Measurements from ENCODE around the gene TRHDE. TPM values are rescaled to one million over a fixed set of nuclear protein-coding genes. Genes with fewer than 3 reads are reported as not detected.
A peak's percentile ranks its signal among the peaks of the same experiment; 100 is the strongest.

Gene TRHDE
- total RNA-seq, 1 donor from 2014 or later: 26.9 TPM

GRCh38 chr12:72673853-72674252, 401.7 kb downstream of the TRHDE start:
- H3K4me3 ChIP-seq (ENCODE audit: low read depth, low read length): no peak overlapping the region
- DNase-seq (ENCODE audit: low read depth): no peak
- no peak for TF ChIP-seq CTCF (conservative IDR thresholded peaks at IDR 0.05; ENCODE audit: low read depth, low read length)

GRCh38 chr12:72676556-72676955, 404.4 kb downstream of the TRHDE start:
- no peak for TF ChIP-seq CTCF (conservative IDR thresholded peaks at IDR 0.05; ENCODE audit: low read depth, low read length)
- no peak overlapping the region for H3K4me3 ChIP-seq (ENCODE audit: low read depth, low read length)
- DNase-seq (ENCODE audit: low read depth): no peak

- H3K4me3 ChIP-seq (ENCODE audit: low read depth, low read length): no peak overlapping the region
- TF ChIP-seq CTCF (conservative IDR thresholded peaks at IDR 0.05; ENCODE audit: low read depth, low read length): no peak
- DNase-seq (ENCODE audit: low read depth): peak; percentile 26
Measured at GRCh38 chr12:72677139-72677538, 405.0 kb downstream of the TRHDE start.

GRCh38 chr12:72677846-72678245, 405.7 kb downstream of the TRHDE start:
- no peak overlapping the region for H3K4me3 ChIP-seq (ENCODE audit: low read depth, low read length)
- no peak for DNase-seq (ENCODE audit: low read depth)
- TF ChIP-seq CTCF (conservative IDR thresholded peaks at IDR 0.05; ENCODE audit: low read depth, low read length): no peak

- no peak for TF ChIP-seq CTCF (conservative IDR thresholded peaks at IDR 0.05; ENCODE audit: low read depth, low read length)
- no peak overlapping the region for H3K4me3 ChIP-seq (ENCODE audit: low read depth, low read length)
Measured at GRCh38 chr12:72679147-72679757, 407.1 kb downstream of the TRHDE start.

GRCh38 chr12:72681028-72681427, 408.9 kb downstream of the TRHDE start:
- no peak for TF ChIP-seq CTCF (conservative IDR thresholded peaks at IDR 0.05; ENCODE audit: low read depth, low read length)
- H3K4me3 ChIP-seq (ENCODE audit: low read depth, low read length): no peak overlapping the region
- no peak for DNase-seq (ENCODE audit: low read depth)

More at GRCh38 chr12:72679147-72679757, 407.1 kb downstream of the TRHDE start:
- DNase-seq (ENCODE audit: low read depth): no peak

- TF ChIP-seq CTCF (conservative IDR thresholded peaks at IDR 0.05; ENCODE audit: low read depth, low read length): no peak
- no peak for DNase-seq (ENCODE audit: low read depth)
- no peak overlapping the region for H3K4me3 ChIP-seq (ENCODE audit: low read depth, low read length)
Measured at GRCh38 chr12:72684491-72684890, 412.3 kb downstream of the TRHDE start.
